T-helper 1 cell (primary cell): ENCODE data around the gene PHACTR3.

ENCODE experiments used
- DNase-seq, 5 donors: peaks; one replicate each; pipeline ENCODE4 v3.0.0-alpha.2; 2012 to 2020

Gene PHACTR3

DNA sequence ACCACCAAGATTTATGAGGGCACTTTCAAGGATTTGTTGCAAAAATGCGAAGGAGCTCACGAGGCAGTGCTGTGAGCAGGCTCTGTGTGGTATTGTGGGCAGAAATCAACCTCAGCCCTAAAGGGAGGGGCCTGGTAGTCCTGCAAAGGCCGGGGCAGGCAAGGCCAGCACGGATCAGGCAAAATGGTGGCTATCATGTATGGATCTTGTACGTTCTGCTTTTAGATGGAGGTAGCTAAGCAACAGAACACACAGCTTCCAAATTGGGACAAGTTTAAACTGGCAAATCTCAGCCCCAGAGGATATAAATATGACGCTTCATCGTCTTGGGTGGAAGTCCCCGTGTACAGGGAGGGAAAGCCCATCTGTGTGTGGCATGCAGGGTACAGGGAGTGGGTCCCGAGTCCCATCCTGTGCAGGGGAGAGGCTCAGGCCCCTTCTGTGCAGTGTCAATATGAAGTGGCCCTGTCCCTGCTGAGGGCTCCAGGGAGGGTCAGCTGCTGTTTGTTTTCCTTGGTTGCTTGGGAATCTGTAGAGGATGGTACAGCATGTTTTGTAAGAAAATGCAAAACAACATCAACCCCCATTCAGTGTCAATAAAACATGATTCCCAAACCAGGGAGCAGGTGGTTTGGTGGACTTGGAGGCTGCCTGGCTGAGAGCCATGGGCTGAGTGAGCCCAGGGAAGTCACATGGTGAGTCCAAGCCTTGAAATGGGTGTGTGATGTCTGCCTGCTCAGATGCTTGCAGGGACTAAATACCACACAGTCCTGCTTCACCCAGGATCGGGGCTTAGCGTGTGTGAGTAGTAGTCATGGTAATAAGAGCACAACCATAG lies 216.1 kb downstream of the PHACTR3 start:
- DNase-seq: no peak

DNA sequence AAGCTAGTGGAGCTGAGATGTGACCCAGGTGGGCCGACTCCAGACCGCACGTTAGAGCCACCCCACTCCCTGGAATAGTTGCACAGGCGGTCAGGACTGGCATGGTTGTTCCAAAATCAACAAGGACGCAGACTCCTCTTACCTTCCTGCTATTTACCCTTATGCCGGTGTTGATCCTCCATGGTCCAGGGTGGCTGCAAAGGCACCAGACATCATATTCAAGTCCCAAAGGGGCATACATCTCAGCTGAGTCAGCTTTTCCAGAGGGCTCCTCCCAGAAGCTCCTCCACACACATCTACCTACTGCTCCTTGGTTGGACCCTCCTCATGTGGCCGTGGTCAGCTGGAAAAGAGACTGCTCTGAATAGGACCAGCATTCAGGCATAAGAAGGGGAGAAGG lies 216.9 kb downstream of the PHACTR3 start:
- DNase-seq: no peak

DNA sequence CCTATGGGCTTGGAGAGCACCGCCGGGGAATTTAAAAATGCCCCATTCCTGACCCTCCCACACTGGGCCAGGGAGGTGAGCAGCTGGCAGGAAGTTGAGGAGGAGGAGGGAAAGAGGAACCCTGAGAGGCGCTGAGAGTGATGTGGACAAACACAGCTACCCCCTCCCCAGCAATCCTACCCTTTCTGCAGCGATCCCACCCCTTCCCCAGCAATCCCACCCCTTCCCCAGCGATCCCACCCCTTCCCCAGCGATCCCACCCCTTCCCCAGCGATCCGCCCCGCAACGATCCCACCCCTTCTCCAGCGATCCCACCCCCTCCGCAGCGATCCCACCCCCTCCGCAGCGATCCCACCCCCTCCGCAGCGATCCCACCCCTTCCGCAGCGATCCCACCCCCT lies 217.4 kb downstream of the PHACTR3 start:
- DNase-seq: no peak

DNA sequence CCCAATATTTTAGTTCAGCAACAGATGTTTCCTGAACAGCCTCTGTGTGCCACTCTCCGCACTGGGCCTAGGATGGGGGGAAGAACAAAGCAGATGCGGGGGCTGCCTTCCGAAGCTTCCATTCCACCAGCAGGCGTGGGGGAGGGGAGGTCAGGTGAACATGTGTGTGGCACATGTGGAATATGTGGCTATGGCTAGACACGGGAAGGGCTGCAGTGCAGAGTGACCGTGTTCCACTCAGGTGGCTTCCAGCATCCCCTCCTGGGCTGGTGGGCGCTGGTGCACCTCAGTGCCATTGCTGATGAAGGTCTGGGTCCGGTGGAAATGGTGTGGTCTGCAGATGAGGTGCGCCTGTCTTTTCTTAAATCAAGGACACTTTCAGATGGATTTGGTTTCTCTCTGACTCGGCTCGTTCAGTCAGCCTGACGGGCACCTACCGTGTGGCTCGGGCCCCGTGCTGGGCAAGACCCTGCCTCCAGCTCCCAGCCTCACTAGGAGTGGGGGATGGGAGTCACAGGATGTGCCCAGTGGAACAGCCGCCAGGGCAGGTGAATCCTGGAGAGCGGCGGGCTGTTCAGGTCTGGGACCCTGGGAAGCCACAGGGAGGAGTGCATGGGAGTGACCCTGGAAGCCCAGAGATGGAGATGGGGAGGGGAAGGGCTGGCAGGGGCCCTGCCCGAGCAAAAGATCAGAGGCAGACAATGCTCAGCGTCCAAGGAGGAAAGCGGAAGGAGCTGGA lies 218.1 kb downstream of the PHACTR3 start:
- no peak for DNase-seq

DNA sequence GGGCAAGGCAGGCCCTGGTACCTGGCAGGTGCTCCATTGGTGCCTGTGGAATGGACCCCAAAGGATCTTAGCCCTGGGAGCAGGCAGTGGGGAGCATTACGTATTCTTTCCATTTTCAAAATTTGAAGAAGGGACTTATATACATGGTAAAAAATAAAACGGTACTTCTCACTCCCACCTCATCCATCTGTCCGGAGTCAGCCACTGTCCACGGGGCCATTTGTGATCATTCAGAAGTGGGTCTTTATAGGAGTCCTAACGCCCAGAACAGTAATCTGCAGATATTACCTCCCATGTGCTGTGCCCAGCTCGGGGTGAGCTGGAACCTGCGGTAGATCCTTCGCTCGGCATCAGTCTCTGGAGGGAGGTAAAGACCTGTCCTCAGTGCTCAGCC lies 218.7 kb downstream of the PHACTR3 start:
- no peak for DNase-seq

DNA sequence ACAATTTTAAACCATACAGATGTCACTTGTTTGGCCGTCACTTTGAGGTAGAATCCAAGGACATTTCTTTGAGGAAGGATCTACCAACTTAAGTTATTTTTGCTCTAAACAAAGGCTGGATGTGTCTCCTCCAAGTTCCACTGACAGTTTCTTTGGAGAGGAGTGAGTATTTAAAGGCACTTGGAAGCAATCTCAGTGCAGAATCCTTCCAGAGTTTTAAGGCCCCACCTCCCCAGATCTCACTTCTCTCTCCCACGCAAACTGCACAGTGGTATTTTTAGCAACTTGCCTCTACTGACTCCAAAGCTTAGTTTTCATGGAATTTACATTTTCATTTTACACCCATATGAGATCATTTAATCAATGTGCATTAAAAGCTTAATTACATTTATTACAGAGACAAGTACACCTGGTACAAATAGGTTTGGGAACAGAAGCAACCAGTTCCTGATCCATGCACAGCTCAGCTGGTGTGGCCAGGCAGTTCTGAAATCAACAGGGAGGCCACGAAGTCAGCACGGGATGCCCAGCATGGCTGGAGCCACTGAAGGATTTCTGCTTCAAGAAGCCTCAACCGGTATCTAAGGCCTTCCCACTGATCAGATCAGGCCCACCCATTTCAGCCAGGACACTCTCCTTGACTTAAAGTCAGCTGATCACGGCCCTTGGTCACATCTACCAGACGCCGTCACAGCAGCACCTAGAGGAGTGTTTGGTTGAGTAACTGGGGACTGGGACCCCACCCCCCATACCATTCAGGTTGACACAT lies 219.3 kb downstream of the PHACTR3 start:
- no peak for DNase-seq

DNA sequence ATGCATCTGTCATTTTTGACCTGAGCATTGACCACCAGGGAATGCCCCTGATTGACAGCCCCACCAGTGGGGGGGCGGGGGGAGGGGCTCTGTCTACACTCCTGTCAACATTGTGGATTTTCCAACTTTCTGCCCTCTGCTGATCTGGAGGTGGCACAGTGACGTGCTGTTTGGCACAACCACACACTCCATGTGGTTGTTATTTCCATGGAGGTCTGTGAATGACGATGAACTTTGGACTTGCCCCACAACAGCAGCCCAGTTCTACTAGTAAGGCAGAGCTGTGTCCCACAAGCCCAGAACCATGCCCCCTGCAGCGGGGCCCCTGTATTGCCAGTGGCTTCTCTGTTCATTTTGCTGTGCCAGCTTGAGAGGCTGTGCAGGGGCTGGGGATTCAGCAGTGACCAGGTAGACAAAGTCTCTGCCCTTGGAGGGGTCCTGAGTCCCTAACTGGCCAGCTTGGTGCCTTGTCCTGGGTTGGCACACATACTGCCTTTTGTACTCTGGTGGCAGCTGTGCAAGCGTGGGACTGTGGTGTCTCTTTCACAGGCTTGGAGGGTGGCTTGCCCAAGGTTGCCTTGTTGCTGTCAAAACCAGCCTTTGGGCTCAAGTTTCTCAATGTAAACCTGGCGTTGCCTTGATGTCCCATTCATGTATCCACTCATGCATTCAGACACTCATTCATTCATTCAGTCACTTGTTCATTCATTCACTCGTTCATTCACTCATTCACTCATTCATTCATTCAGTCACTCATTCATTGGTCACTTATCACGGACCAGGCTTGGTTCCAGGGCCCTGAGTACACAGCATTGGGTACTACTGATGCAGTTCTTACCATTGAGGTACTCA lies 220.6 kb downstream of the PHACTR3 start:
- no peak for DNase-seq

DNA sequence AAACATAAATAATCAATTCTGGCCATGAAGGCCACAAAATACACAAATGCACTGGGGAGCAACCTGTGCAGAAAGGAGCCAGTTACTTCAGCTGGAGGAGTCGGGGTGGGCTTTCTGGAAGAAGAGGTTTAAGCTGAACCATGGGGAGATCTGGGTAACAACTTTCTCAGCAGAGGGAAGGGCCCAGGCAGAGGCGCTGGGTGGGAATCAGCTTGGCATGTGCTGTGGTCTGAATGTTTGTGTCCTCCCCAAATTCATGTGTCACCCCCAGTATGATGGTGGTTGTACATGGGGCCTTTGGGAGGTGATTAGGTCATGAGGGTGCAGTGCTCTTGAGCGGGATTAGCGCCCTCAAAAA lies 221.2 kb downstream of the PHACTR3 start:
- no peak for DNase-seq

DNA sequence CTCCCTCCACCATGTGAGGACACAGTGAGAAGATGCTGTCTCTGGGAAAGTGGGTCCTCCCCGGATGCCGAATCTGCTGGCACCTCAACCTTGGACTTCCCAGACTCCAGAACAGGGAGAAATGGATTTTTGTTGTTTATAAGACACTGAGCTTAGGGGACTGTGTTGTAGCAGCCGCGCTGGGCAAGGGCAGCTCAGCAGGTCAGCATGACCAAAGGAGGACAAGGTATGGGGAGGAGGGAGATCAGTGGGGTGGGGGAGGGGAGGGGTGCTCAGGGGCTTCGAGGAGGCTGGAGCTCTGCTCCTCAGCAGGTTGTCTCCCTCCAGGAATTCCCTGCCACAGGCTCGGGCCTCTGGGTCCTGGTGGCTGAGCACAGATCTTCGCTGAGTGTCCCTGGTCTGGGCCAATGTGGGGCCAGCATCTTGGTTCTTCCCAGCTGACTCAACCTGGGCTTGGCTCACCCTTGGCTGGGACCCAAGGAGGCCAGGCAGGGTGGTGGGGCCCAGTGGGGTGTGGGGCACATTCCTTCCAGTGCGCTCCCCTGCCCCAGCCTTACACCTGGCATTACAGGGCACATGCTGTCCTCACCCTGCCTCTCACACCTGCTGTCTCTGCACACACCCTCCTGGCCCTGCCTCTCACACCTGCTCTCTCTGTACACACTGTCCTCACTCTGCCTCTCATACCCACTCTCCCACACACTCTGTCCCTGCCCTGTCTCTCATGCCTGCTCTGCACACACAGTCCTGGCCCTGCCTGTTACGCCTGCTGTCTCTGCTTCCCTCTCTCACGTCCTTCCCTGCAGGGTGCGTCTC lies 221.8 kb downstream of the PHACTR3 start:
- DNase-seq: no peak

DNA sequence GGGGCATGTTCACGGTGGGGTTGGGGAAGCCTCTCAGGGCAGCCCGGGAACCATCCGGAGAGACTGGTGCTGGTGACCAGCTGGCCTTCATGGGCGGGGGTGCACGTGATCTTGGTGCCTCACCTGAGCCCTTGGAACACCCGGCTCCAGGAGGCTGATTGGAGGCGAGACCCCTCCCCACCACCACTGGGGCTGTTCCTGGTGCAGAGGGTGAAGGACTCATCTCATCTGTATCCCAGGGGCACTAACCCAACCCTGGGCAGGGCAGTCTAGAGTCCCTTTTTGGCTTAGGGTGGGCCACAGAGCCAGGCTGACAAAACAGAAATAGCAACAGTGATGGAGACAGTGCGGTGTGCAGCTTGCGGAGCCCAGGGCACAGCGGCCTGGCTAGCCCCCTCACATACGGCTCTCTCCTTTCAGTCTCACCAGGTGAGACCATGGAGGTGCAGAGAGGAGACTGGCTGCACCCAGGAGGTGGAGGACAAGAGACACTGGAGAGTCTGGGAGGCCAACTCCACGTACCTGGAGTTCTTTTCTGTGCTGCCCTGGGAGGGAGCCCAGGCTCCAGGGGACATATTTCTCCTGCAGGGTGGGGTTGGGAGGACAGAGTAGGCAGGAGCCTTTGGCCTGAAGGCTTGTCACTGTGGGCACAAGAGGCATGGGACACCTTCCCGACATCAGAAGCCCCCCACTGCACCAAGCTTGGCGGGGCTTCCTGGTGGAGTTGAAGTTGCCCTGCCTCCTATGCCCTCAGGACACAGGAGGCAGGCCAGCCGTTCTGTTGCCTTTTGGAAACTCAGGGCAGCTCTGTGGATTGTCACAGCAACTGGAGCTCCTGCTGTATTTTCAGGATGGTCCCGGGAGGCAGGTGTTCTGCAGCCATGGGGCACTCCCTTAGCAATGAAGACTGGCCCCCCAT lies 223.1 kb downstream of the PHACTR3 start:
- no peak for DNase-seq

DNA sequence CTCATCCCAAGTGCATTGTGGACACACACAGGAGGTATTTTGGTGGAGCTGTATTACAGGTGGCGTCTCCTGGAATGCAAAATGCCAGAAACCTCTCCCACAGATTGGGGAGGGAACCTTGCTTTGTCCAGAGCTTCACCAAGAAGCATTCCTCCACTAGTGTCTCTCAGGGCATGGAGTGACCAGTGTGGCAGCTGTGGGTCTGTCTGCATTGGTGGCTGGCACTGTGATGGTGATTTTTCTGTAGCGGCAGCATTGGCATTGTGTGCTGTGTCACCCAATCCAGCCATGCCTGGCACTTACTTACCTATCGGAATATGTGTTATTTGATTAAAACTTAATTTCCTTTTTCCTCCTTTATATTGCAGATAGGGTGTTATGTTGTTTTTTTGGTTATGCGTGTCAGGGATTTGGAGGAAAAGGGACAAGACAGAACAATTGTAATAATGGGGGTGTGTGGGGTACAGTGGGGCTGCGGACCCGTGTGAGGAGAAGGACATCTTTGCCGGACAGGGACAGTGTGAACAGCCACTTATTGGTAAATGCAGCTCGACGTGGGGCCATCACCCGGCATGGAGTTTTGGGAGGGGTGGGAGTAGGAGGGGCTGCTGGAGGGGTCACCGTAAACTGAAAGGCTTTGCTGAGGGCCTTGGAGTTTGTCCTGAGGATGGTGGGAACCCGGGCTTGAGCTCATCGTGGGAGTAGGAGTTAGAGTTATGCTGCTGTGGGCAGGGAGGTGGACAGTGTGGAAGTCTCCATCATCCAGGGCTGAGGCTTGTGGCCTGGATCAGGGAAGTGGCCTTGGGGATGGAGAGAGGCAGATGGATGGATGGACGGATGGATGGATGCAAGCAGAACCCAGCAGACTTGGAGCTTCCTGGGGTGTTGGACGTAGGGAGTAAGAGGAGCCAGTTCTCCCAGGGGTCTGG lies 224.0 kb downstream of the PHACTR3 start:
- DNase-seq: no peak

DNA sequence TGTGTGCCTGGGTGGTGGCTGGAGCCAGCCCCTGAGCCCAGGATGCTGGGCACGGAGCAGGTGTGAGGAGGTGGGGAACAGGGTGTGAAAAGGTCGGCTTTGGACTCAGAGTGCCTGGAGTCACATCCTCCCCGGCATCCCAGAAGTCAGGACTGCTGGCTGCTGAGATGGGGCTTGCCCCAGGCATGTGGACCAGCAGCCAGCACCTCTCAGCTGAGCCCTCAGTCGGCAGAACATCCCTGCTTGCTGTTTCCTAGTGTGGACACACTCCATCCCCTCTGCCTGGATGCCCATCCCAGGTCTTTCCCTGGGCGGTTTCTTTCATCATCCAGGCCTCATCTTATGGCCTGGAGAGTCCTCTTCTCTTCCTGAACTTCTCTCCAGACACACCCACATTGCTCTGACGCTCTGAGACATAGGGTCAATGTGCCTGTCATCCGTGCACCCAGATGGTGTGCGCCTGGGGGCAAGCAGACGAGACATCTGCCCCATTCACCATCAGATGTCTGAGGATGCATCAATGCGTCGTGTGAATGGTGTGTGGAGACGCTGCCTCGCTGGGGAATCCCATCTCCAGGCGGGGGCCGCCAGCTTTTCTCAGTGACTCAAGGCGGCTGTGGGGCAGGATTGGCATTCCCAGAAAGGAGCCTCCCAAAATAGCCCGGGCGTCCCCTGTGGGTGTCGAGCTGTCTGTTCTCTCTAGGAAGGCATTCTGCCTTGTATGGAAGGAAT lies 224.9 kb downstream of the PHACTR3 start:
- no peak for DNase-seq

DNA sequence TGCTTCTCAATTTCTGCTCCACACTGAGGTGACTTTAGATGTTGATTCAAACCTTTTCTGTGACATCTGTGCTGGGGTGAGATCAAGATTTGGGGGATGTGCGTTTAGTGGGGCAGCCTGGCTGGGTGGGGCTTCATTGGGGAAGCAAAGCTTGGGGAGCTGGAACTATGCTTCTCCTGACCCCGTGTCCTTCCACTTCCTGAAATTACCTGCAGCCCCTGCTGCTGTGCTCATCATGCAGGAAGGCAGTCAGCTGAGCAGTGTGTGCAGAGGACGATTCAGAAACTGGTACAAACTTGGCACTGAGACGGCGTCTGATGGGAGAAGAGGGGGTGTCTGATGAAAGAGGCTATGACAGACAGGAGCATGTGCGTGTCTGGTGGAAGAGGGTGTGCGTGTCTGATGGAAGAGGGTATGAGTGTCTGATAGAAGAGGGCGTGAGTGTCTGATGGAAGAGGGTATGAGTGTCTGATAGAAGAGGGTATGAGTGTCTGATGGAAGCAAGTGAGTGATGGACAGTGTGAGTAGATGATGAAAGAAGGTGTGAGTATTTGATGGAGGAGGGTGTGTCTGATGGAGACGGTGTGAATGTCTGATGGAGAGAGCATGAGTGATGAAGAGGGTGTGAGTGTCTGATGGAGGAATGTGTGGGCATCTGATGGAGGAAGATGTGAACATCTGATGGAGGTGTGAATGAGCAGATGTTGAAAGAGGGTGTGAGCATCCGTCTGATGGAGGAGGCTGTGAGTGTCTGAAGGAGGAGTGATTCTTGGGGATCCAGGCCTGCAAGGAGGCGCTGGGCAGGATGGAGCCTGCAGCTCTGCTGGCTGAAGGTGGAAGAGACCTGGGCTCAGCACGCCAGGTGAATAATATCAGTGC lies 225.7 kb downstream of the PHACTR3 start:
- DNase-seq: no peak

DNA sequence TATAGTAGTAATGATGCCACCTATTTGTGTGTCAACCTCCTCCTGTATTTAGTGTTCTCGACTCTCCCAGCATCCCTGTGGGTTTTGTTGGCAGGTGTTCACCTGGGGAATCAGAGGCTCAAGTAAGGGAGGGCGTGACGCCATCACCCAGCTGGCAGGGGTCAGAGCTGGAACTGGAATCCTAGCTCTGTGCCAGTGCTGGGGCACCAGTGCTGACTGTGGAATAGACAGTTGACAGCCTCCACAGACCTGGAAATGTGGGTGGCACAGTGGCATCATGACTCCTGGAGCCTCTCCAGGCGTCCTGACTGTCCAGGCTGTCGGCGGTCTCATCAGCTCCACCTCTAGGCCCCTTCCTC lies 226.3 kb downstream of the PHACTR3 start:
- DNase-seq: no peak

DNA sequence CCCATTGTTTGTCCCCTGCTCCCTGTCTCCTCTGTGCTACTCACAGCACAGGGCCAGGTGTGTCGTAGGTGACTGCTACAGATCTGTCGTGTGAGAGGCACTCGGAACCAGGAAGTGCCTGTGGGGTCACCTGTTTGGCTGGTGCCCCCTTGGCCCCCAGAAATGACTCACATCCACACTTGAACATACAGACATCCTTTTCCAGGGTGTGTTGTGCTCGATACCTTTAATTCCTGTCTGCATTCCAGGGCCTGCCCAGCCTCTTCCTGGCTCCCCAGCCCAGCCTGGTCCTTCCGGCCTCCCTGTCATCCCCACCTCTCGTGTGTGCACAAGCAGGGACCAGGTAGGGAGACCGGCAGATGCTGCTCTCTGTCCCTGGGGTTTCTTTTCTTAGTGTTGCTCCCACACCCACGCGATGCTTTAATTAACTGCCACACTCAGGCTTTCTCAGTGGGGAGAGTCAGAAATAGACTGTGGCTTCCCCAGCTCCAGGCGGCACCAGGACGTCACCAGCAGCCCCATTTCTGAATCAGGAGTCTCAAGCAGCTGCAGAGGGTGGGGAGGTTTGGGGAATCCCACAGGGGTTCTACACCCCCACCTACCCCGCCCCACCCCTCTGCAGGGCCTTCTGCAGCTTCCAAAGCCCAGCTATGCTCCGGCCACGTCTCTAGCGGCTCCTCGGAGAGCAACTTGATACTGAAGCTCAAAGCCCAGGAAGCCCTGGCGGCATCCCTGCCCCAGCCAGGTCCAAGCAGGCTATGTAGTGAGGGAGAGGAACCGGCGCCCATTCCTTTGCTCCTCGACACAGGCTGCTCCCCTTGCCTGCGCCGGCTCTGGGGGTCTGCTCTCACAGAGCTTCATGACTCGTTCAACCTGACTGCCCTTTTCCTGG lies 226.9 kb downstream of the PHACTR3 start:
- no peak for DNase-seq

DNA sequence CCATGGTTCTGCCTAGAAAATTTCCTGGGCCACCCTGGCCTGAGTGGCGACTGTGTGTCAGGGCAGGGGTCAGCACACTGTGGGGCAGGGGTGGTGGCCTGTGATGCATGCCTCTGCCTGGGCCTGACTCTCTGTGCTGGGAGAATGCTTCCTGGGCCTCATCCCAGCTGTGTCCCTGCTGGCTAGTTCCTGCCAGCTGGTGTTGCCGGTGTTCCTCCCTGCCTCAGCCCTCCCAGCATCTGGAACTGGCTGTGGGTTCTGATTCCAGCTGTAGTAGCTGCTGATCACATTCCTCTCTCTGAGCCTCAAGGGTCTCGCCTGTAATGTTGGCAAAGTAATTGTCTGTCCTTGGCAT lies 227.6 kb downstream of the PHACTR3 start:
- no peak for DNase-seq
